OCI-LY1 (cell line): Measurements from ENCODE around the gene ZNF778.

Source experiments
- EZH2 ChIP-seq: fragments of 200-600 bp; sonication (generic), shearing (Covaris generic); IDR thresholded peaks from 2 replicates; pipeline ENCODE4 v1.8.0; 2017; ENCODE audit warnings: borderline replicate concordance, mixed run types, mild to moderate bottlenecking, antibody characterized with exemption, low read length, moderate library complexity, mixed read lengths
- TF ChIP-seq, protein P1 (sequence below): fragments of 200-600 bp; sonication (generic), shearing (Covaris generic); IDR thresholded peaks from 2 replicates; pipeline ENCODE4 v1.5.1; 2017; ENCODE audit warnings: mild to moderate bottlenecking, antibody characterized with exemption, low read length, moderate library complexity, mixed read lengths

GRCh38 chr16:89176717-89177116 is 40.8 kb upstream of the ZNF778 start:
- TF ChIP-seq, protein P1, sequence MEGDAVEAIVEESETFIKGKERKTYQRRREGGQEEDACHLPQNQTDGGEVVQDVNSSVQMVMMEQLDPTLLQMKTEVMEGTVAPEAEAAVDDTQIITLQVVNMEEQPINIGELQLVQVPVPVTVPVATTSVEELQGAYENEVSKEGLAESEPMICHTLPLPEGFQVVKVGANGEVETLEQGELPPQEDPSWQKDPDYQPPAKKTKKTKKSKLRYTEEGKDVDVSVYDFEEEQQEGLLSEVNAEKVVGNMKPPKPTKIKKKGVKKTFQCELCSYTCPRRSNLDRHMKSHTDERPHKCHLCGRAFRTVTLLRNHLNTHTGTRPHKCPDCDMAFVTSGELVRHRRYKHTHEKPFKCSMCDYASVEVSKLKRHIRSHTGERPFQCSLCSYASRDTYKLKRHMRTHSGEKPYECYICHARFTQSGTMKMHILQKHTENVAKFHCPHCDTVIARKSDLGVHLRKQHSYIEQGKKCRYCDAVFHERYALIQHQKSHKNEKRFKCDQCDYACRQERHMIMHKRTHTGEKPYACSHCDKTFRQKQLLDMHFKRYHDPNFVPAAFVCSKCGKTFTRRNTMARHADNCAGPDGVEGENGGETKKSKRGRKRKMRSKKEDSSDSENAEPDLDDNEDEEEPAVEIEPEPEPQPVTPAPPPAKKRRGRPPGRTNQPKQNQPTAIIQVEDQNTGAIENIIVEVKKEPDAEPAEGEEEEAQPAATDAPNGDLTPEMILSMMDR: no peak
- TF ChIP-seq EZH2: no peak
